Spleen (tissue), 11 donors: Measurements from ENCODE around the gene GRID2. TPM values are rescaled to one million over a fixed set of nuclear protein-coding genes. Genes with fewer than 3 reads are reported as not detected.

Experiments
- DNase-seq: peaks from one replicate; pipeline ENCODE4 v3.0.0-alpha.2; 2020
- H3K27ac ChIP-seq, 8 donors: fragments of 200-600 bp; sonication (generic) in 7 of 8; 1 replicate in 4 of 8; 2 replicates in 4 of 8; pipeline versions ENCODE4 v1.5.0 to v1.8.0; 2016 to 2021; ENCODE audit warnings: inconsistent platforms in 4 of 8, mild to moderate bottlenecking in 4 of 8, moderate library complexity in 1 of 8
- H3K27me3 ChIP-seq, 7 donors: fragments of 200-600 bp; sonication (generic) in 6 of 7; replicated peaks in 1 of 7; 1 replicate in 4 of 7; 2 replicates in 3 of 7; pipeline versions ENCODE4 v1.5.0 to v1.8.0; 2016 to 2021; ENCODE audit warnings: inconsistent platforms in 3 of 7, mild to moderate bottlenecking in 1 of 7
- H3K36me3 ChIP-seq, 6 donors: fragments of 200-600 bp; sonication (generic) in 5 of 6; 1 replicate in 4 of 6; 2 replicates in 2 of 6; pipeline versions ENCODE4 v1.5.0 to v1.8.0; 2016 to 2021; ENCODE audit warnings: inconsistent platforms in 2 of 6
- H3K4me1 ChIP-seq, 6 donors: fragments of 200-600 bp; sonication (generic) in 5 of 6; 1 replicate in 3 of 6; 2 replicates in 3 of 6; pipeline versions ENCODE4 v1.5.0 to v1.8.0; 2016 to 2021; ENCODE audit warnings: inconsistent platforms in 3 of 6
- H3K4me3 ChIP-seq, 8 donors: fragments of 200-600 bp; sonication (generic) in 7 of 8; 1 replicate in 4 of 8; 2 replicates in 4 of 8; pipeline versions ENCODE4 v1.5.0 to v1.8.0; 2016 to 2021; ENCODE audit warnings: inconsistent platforms in 4 of 8, mild to moderate bottlenecking in 4 of 8, moderate library complexity in 2 of 8
- H3K9me3 ChIP-seq, 8 donors: fragments of 200-600 bp; sonication (generic) in 7 of 8; 1 replicate in 4 of 8; 2 replicates in 4 of 8; pipeline versions ENCODE4 v1.5.0 to v1.8.0; 2016 to 2021; ENCODE audit warnings: inconsistent platforms in 4 of 8
- CTCF ChIP-seq, 11 experiments: fragments of 200-600 bp in 7 of 11; fragments of 450-650 bp in 4 of 11; sonication (generic) in 4 of 11; IDR thresholded peaks in 8 of 11; conservative IDR thresholded peaks in 3 of 11; 1 replicate in 7 of 11; 2 replicates in 4 of 11; pipeline versions ENCODE4 v1.4.0 to v1.8.0; 2016 to 2021; ENCODE audit warnings: antibody characterized with exemption in 11 of 11, inconsistent platforms in 4 of 11, mild to moderate bottlenecking in 1 of 11
- POLR2A ChIP-seq, 3 donors: fragments of 450-650 bp; IDR thresholded peaks; one replicate each; pipeline ENCODE4 v1.5.1; 2017; ENCODE audit warnings: antibody characterized with exemption in 3 of 3, mild to moderate bottlenecking in 1 of 3
- POLR2AphosphoS5 ChIP-seq, 3 donors: sonication (generic); formaldehyde crosslinking; IDR thresholded peaks; one replicate each; pipeline ENCODE4 v1.5.1; 2017; ENCODE audit warnings: antibody characterized with exemption in 3 of 3
- WGBS, 5 donors: extraction: QIAGEN DNeasy Blood & Tissue Kit in 3 of 5; methylation state at CpG; one replicate each; pipeline versions ENCODE4 v1.1.5 to v1.1.7; 2013 to 2018; 5-methylcytosine and 5-hydroxymethylcytosine counted together
- intact Hi-C: fragments of 100-400 bp; cut with DNase I; formaldehyde crosslinking; loops from one replicate; pipeline ENCODE4 v1.15.0; 2023; ENCODE audit warnings: low total_unique reads
- polyA plus RNA-seq, 3 donors: library from polyadenylated mRNA; stranded (reverse); fragments of 200-250 nt; gene quantifications; one replicate each; pipeline ENCODE4 v1.2.1, GENCODE V29; 2013
- small RNA-seq, 4 donors: library from RNA; depleted of rRNA; stranded (forward); fragments of <200 nt; gene quantifications; one replicate each; pipeline ENCODE3, GENCODE V24; 2016
- total RNA-seq, 7 donors: library from RNA; depleted of rRNA in 3 of 7; stranded (reverse); fragments of >200 nt in 3 of 7; fragmentation: NEBNext Ultra II Directional in 4 of 7; extraction: Animal tissue kit (Norgen Biotek cat#: 25700) in 4 of 7; gene quantifications; one replicate each; pipeline versions ENCODE4 v1.1.0 to v1.2.1, GENCODE V29; 2016 to 2021
- donor health status: healthy with polysubstance abuse.
- donor health status: DM: no; HTN: no; CAD: no; lungs with moderate emphysema.
- donor health status: DM: no; HTN: no; CAD: no.
- donor health status: Bipolar disorder and iron deficiency.
- donor health status: healthy.
- donor health status: DM: no; HTN: no; CAD: no.
- donor health status: DM: yes; HTN: yes; CAD: no.

Gene GRID2
- total and polyA plus RNA-seq, 10 donors: 0.03 to 0.92 (median 0.22) TPM; not detected in 4

GRCh38 chr4:93814141-93814540, 1510.4 kb downstream of the GRID2 start:
- no peak for TF ChIP-seq POLR2AphosphoS5 (IDR thresholded peaks at IDR 0.05)
- no peak for TF ChIP-seq CTCF (IDR thresholded peaks at IDR 0.05 in 8 of 11, conservative IDR thresholded peaks at IDR 0.05 in 3 of 11)
- no peak for TF ChIP-seq POLR2A (IDR thresholded peaks at IDR 0.05)
- Histone ChIP-seq H3K4me3 (no peak overlapping the region), H3K27me3 (no peaks in the 10 kb centered on the region), H3K4me1 (peaks cover 0 to 3% (median 0%) of the 10 kb centered on the region in 6 donors), H3K27ac (no peak overlapping the region), H3K9me3 (no peaks in the 10 kb centered on the region), H3K36me3 (no peaks in the 10 kb centered on the region)
- WGBS, 5 donors: 75 to 95% (median 88%) methylated on average over 3 of the region's 3 CpGs
- intact Hi-C loops: no loop called here
- no peak for DNase-seq

GRCh38 chr4:93814722-93815121, 1511.0 kb downstream of the GRID2 start:
- Histone ChIP-seq H3K4me1 (peaks cover 0 to 3% (median 0%) of the 10 kb centered on the region in 6 donors), H3K36me3 (no peaks in the 10 kb centered on the region), H3K27ac (no peak overlapping the region), H3K9me3 (no peaks in the 10 kb centered on the region), H3K27me3 (no peaks in the 10 kb centered on the region), H3K4me3 (no peak overlapping the region)
- no peak for DNase-seq
- intact Hi-C loops: no loop called here
- 40 to 75% (median 63%) methylated on average over 4 of the region's 4 CpGs for WGBS, 5 donors
- no peak for TF ChIP-seq POLR2AphosphoS5 (IDR thresholded peaks at IDR 0.05)
- TF ChIP-seq CTCF (IDR thresholded peaks at IDR 0.05 in 8 of 11, conservative IDR thresholded peaks at IDR 0.05 in 3 of 11): no peak
- no peak for TF ChIP-seq POLR2A (IDR thresholded peaks at IDR 0.05)

Small RNAs within 50 kb of the gene (small RNA-seq; reads per million reads assigned to genes)
- 0 reads per million in 4 donors for gene RNA5SP164
